NB4 (cell line): Measurements from ENCODE around the gene PARP1.
A peak's percentile ranks its signal among the peaks of the same experiment; 100 is the strongest.

Source experiments
- DNase-seq: peaks from one replicate; pipeline ENCODE4 v3.0.0; 2010; ENCODE audit warnings: low read depth
- H3K4me3 ChIP-seq: one replicate; pipeline ENCODE4 v1.5.1; 2011; ENCODE audit warnings: mild to moderate bottlenecking, low read depth, low read length, moderate library complexity
- MYC ChIP-seq: IDR thresholded peaks from 2 replicates; pipeline ENCODE4 v1.6.1; 2011; ENCODE audit warnings: low read depth, low read length
- POLR2A ChIP-seq: IDR thresholded peaks from 2 replicates; pipeline ENCODE4 v1.6.1; 2011; ENCODE audit warnings: mild to moderate bottlenecking; ENCODE audit not compliant: insufficient read length; ENCODE audit errors: extremely low read depth
- TF ChIP-seq, protein P1 (sequence below): IDR thresholded peaks from one replicate; pipeline ENCODE4 v1.5.1; 2012; ENCODE audit warnings: low read depth, low read length
- TF ChIP-seq, protein P2 (sequence below): IDR thresholded peaks from 2 replicates; pipeline ENCODE4 v1.6.1; 2011; ENCODE audit warnings: low read depth, low read length

The PARP1 gene

DNA sequence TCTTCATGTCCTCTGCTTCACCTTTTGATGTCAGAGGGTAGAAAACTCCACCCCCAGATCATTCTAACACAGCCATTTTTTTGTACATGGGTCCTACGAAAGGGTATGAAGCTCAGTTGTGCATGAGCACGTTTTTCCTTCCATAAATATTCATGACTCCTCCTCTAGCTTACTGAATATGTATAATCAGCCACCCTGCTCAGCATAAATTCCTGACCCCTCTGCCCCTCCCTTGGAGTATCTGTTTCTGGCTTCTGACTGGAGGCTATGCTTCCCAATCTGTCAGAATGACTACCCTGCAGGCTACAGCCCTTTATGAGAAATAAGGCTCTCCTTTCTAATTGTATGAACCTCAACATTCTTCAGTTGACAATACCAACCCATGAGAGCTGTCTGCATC is 42.8 kb upstream of the PARP1 start:
- DNase-seq: no peak
- no peak for TF ChIP-seq MYC
- TF ChIP-seq, protein P1, sequence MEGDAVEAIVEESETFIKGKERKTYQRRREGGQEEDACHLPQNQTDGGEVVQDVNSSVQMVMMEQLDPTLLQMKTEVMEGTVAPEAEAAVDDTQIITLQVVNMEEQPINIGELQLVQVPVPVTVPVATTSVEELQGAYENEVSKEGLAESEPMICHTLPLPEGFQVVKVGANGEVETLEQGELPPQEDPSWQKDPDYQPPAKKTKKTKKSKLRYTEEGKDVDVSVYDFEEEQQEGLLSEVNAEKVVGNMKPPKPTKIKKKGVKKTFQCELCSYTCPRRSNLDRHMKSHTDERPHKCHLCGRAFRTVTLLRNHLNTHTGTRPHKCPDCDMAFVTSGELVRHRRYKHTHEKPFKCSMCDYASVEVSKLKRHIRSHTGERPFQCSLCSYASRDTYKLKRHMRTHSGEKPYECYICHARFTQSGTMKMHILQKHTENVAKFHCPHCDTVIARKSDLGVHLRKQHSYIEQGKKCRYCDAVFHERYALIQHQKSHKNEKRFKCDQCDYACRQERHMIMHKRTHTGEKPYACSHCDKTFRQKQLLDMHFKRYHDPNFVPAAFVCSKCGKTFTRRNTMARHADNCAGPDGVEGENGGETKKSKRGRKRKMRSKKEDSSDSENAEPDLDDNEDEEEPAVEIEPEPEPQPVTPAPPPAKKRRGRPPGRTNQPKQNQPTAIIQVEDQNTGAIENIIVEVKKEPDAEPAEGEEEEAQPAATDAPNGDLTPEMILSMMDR: no peak
- TF ChIP-seq, protein P2, sequence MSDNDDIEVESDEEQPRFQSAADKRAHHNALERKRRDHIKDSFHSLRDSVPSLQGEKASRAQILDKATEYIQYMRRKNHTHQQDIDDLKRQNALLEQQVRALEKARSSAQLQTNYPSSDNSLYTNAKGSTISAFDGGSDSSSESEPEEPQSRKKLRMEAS: no peak
- no peak for TF ChIP-seq POLR2A
- H3K4me3 ChIP-seq: no peak overlapping the region

DNA sequence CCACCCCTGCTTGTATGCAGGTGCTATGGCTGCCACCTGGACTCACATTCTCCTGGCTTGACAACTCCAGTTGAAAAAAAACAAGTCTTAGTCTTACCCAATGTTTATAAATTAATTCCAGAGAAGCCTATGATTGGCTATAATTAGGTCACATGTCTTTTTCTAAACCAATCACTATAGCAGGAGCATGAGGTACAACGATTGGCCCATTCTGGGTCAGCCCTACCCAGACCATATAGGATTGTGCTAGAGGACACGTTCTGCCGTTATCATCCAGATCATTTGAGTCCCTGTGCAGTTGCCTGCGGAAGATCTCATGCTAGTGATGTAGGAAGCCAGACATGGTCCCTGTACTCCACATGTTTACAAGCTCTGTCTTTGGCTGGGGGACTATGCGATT is 41.9 kb upstream of the PARP1 start:
- DNase-seq: no peak
- TF ChIP-seq POLR2A (no peak), MYC (no peak)
- TF ChIP-seq, protein P1: no peak
- TF ChIP-seq, protein P2: no peak
- no peak overlapping the region for H3K4me3 ChIP-seq

DNA sequence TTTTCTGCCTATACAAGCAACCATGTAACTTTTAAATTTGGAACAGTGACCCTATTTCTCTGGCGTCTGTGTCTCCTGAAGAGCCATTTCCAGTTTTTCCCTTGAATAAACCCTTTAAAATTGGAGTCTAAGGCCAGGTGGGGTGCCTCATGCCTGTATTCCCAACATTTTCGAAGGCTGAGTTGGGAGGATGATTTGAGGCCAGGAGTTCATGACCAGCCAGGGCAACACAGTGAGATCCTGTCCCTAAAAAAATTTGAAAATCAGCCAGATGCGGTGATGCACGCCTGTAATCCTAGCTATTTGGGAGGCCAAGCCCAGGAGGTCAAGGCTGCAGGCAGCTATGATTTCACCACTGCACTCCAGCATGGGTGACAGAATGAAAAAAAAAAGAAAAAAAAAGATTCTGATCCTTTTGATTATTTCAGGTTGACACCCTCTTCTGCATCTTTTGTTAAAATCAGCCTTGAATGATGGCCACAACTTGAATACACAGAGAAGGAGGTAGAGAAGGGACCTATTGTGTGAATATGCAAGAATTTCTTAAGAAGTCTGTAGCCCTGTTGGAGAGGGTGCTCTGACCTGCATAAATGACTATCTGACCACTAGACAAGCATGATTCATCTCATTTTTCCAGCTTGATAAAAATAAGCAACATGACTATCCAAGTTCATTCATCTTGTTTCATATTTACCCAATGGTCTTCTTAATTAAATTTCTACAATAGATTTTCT is 40.2 kb upstream of the PARP1 start:
- no peak overlapping the region for H3K4me3 ChIP-seq
- no peak for DNase-seq
- no peak for TF ChIP-seq POLR2A
- TF ChIP-seq, protein P2: no peak
- TF ChIP-seq, protein P1: no peak
- no peak for TF ChIP-seq MYC

DNA sequence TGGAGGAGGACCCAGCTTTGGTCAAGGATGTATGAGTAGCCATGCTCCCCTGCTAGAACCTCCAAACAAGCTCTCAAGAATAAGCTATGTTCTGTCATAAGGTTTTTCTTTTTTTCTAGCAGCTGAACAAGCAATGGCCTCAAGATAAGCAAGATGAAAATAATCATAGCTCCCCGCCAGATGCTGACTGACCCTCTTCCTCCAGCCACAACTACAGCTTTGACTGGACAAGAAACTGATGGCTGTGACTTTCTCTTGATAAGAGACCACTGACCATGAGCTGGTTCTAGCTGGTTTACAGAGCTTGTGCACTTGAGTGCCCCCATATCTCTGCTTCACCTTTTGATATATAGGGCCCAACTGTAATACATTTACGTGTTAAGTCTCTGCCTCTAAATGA is 38.2 kb upstream of the PARP1 start:
- no peak overlapping the region for H3K4me3 ChIP-seq
- no peak for DNase-seq
- TF ChIP-seq, protein P2: no peak
- TF ChIP-seq POLR2A: no peak
- TF ChIP-seq MYC: no peak
- TF ChIP-seq, protein P1: no peak

DNA sequence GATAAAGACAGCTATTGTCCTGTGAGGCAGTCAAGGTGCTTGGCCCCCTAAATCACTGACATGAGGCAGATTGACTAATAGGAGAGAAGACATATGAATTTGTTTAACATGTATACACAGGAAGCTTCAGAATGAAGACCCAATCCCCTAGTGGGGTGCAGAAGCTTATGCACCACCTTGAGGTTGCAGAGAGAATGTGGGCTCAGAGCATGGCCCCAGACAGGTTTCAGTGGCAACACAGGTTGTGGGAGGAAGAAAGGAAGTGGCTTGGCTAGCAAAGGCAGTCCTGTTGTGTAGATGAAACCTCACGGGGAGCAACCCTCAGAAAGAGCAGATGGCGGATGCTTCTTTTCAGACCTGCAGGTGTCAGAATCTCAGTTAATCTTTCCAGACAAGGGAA is 37.0 kb upstream of the PARP1 start:
- H3K4me3 ChIP-seq: no peak overlapping the region
- DNase-seq: peak; percentile 39
- TF ChIP-seq MYC: no peak
- TF ChIP-seq, protein P2: no peak

DNA sequence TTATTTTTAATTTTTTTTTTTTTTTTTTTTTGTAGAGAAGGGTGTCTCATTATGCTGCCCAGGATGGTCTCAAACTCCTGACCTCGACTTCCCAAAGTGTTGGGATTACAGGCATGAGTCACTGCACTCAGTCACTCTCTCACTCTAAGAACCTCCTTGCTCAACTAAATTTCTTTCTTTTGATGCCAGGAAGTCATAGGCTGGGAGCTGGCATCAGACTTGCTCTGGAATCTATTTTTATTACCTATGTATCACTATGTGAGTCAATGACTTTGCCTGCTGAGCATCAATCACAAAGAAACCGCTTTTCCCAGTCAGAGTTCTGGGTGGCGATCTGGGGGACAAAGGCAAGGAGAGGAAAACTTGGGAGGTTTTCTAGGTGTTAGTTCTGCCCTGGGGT is 35.5 kb upstream of the PARP1 start:
- DNase-seq: no peak
- no peak overlapping the region for H3K4me3 ChIP-seq
- no peak for TF ChIP-seq MYC
- TF ChIP-seq, protein P1: no peak
- TF ChIP-seq, protein P2: no peak
- TF ChIP-seq POLR2A: no peak
